Loucy (cell line): ENCODE measurements around the gene PIAS1.

ENCODE experiments used
- EZH2phosphoT487 ChIP-seq: fragments of 200-600 bp; IDR thresholded peaks from 2 replicates; pipeline ENCODE4 v1.6.1; 2018; ENCODE audit warnings: antibody characterized with exemption, mild to moderate bottlenecking, moderate library complexity, borderline replicate concordance
- TF ChIP-seq, protein P1 (sequence below): fragments of 200-600 bp; sonication (generic); conservative IDR thresholded peaks from 2 replicates; pipeline ENCODE4 v1.5.1; 2014; ENCODE audit warnings: mild to moderate bottlenecking, antibody characterized with exemption, low read length

- TF ChIP-seq, protein P1, sequence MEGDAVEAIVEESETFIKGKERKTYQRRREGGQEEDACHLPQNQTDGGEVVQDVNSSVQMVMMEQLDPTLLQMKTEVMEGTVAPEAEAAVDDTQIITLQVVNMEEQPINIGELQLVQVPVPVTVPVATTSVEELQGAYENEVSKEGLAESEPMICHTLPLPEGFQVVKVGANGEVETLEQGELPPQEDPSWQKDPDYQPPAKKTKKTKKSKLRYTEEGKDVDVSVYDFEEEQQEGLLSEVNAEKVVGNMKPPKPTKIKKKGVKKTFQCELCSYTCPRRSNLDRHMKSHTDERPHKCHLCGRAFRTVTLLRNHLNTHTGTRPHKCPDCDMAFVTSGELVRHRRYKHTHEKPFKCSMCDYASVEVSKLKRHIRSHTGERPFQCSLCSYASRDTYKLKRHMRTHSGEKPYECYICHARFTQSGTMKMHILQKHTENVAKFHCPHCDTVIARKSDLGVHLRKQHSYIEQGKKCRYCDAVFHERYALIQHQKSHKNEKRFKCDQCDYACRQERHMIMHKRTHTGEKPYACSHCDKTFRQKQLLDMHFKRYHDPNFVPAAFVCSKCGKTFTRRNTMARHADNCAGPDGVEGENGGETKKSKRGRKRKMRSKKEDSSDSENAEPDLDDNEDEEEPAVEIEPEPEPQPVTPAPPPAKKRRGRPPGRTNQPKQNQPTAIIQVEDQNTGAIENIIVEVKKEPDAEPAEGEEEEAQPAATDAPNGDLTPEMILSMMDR, result no peak
- no peak for TF ChIP-seq EZH2phosphoT487
Measured at GRCh38 chr15:68040144-68040543, 14.0 kb upstream of the PIAS1 start.
